PFSK-1 (cell line): ENCODE results near the gene SAMD13.

Source experiments
- FOXP2 ChIP-seq: optimal IDR thresholded peaks from 2 replicates; pipeline ENCODE3; 2011; ENCODE audit warnings: borderline replicate concordance, control low read depth, inconsistent platforms; ENCODE audit not compliant: insufficient read depth; ENCODE audit errors: extremely low read length, extremely low read depth
- POLR2AphosphoS5 ChIP-seq: IDR thresholded peaks from 2 replicates; pipeline ENCODE4 v1.6.1; 2012; ENCODE audit warnings: low read depth, mild to moderate bottlenecking, control low read depth, low read length, moderate library complexity
- SIN3A ChIP-seq: IDR thresholded peaks from 2 replicates; pipeline ENCODE4 v1.6.1; 2012; ENCODE audit warnings: mild to moderate bottlenecking, low read length, moderate library complexity, borderline replicate concordance; ENCODE audit not compliant: insufficient read depth
- TAF1 ChIP-seq: IDR thresholded peaks from 2 replicates; pipeline ENCODE4 v1.6.1; 2012; ENCODE audit warnings: low read length, control low read depth, borderline replicate concordance; ENCODE audit not compliant: insufficient read depth
- TF ChIP-seq, protein P1 (sequence below), 2 experiments: IDR thresholded peaks; 2 replicates each; pipeline versions ENCODE4 v1.6.1 to v1.8.0; 2011 to 2012; ENCODE audit warnings: low read depth in 2 of 2, low read length in 2 of 2, control low read depth in 1 of 2, inconsistent platforms in 1 of 2, mild to moderate bottlenecking in 1 of 2, moderate library complexity in 1 of 2; ENCODE audit not compliant: insufficient read depth in 1 of 2

DNA sequence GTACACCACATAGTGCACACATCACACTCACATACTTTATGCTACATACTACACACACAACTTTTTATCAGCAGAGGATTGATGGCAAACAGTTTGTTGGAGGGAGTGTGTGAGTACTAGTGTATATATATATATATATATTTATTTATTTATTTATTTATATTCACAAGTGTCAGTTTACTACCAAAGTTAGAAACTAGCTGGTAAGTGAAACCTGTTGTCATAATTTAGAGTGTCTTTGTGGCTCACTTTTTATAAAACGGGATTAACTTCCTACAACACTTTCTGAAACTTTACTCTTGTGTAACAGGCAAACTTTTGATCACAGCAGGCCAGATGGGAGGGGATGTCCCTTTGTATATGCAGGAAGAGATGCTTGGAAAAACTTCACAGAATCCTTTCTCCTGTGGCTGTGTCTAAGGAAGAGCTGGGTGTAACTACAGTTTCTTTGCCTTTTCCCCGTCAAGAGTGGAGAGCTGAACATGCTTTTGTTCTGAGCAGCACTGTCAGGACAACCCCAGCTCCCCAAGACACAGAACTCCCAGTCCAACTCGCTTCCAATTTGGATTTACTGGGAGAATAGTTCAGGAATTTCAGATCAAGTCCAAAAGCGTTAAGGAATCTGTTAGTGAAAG is 1.9 kb upstream of the SAMD13 start:
- TF ChIP-seq, protein P1, sequence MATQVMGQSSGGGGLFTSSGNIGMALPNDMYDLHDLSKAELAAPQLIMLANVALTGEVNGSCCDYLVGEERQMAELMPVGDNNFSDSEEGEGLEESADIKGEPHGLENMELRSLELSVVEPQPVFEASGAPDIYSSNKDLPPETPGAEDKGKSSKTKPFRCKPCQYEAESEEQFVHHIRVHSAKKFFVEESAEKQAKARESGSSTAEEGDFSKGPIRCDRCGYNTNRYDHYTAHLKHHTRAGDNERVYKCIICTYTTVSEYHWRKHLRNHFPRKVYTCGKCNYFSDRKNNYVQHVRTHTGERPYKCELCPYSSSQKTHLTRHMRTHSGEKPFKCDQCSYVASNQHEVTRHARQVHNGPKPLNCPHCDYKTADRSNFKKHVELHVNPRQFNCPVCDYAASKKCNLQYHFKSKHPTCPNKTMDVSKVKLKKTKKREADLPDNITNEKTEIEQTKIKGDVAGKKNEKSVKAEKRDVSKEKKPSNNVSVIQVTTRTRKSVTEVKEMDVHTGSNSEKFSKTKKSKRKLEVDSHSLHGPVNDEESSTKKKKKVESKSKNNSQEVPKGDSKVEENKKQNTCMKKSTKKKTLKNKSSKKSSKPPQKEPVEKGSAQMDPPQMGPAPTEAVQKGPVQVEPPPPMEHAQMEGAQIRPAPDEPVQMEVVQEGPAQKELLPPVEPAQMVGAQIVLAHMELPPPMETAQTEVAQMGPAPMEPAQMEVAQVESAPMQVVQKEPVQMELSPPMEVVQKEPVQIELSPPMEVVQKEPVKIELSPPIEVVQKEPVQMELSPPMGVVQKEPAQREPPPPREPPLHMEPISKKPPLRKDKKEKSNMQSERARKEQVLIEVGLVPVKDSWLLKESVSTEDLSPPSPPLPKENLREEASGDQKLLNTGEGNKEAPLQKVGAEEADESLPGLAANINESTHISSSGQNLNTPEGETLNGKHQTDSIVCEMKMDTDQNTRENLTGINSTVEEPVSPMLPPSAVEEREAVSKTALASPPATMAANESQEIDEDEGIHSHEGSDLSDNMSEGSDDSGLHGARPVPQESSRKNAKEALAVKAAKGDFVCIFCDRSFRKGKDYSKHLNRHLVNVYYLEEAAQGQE (IDR thresholded peaks at IDR 0.05; ENCODE audit: insufficient read depth in 1 of 2, low read depth in 2 of 2, low read length in 2 of 2) = no peak
- no peak for TF ChIP-seq TAF1
- TF ChIP-seq SIN3A = no peak
- no peak for TF ChIP-seq POLR2AphosphoS5
- TF ChIP-seq FOXP2 = no peak
